Measurements from ENCODE around the gene RAD51B.
"Not testable (repeated sequence)": the region's sequence is repeated elsewhere in the genome, so short reads cannot be mapped to it uniquely, and the experiment has no call there.

Gene RAD51B

DNA sequence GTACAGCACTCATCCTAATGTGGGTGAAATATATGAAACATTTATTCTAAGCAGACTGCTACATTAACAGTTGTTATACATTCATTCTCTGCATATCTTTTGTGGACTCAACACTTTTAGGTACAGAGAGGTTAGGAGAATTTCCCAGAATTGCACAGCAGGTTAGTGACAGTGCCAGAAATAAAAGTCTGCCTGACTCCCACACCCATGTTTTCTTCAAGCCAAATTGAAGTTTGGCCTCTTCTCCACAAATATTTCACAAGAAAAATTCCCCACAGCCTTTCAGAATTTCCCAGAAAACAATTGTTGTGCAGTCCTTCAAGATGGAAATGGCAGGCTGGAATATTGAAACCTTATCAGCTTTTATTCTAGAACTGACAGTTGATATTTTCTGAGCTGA, 464.8 kb downstream of the RAD51B start:
- DNase-seq: no peak

DNA sequence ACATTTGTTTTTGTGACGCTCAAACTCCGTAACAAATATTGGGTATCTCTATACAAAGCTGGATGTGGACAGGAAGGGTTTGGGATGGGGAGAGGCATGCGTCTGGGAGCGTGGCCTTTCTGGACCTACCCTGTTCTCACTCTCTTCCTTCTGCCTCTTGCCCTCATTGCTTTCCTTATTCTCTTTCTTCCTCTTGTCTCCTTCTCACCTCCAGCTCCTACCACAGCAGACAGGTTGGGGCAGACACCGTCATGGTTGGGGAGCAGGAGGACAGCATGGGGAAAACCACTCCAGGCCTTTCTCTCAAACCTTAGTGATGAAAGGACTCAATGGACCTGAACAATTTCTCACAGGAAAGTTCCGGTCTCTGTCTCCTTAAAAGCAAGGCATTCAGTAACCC, 465.3 kb downstream of the RAD51B start:
- DNase-seq: no peak

DNA sequence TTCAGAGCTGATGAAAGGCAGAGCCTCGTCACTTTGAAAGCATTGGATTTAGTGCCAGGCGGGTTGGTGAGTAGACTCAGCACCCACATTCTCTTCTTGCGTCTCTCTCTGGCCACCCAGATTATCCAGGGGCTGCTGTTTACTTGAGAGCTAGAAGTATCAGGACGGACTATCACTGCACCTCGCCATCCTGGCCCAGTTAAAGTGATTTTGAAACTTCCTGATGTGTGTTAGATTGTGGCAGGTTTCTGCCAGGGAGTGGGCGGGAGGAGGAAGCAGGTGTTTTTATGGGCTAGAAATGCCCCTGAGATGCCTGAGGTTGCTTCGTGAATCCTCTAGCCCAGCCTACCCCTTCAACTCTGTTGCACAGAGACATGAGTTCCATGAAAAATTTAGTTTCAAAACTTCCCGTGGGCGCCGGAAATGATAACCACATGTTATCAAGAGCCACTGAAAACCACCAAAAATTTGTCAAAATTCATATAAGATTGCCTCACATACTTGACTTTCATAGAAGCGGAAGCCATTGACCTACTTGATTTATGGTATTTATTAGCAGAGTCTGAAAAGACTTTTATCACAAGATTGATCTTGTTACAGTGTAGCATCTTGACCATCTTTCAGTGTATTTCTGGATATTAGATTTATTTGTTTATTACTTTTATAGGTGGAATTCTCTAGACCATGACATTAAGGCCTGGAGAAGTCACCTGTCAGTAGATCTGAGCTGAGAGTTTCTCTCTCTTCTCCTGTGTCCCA, 466.0 kb downstream of the RAD51B start:
- DNase-seq: no peak

DNA sequence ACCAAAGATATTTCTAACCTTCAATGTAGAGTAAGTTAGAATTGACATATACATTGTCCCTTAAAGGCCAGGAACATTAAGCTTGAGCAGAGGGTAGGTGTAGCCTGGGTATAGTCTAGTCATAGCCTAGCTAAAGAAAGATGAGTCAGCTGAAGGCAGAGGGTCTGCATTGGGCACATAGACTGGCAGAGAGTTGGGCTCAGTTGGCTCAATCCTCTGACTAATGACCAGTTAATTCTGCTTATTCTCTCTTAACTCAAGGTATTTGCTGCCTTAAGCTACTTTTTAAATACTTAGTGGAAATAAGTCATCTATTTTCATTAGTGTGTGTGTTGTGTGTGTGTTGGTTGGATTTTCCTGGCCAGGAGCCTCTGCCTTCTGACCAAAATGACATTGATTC, 467.1 kb downstream of the RAD51B start:
- no peak for DNase-seq

DNA sequence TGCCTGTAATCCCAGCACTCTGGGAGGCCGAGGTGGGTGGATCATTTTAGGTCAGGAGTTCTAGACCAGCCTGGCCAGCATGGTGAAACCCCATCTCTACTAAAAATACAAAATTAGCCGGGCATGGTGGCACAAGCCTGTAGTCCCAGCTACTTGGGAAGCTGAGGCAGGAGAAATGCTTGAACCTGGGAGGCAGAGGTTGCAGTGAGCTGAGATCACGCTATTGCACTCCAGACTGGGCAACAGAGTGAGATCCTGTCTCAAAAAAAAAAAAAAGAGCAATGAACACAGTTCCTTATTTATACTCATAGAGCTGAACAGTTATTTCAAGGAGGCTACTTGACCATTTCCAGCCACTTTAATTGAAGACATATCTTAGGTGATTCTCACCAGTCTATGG, 469.9 kb downstream of the RAD51B start:
- DNase-seq: not testable (repeated sequence)

DNA sequence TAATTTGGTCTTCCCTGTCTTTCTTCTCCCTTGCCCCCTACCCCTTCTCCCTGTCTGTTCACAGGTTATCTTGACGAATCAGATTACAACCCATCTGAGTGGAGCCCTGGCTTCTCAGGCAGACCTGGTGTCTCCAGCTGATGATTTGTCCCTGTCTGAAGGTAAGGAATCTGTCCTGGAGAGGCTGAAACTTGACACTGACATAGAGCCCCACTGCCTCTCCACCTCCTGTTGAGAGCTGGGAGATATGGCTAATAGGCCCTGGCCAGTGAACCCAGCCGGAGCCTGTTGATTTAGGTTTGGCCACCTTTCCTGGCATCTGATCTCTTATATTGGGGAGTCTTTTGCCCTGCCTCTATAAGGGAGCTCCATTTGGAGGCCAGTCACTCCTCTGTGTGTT, 472.2 kb downstream of the RAD51B start:
- no peak for DNase-seq

DNA sequence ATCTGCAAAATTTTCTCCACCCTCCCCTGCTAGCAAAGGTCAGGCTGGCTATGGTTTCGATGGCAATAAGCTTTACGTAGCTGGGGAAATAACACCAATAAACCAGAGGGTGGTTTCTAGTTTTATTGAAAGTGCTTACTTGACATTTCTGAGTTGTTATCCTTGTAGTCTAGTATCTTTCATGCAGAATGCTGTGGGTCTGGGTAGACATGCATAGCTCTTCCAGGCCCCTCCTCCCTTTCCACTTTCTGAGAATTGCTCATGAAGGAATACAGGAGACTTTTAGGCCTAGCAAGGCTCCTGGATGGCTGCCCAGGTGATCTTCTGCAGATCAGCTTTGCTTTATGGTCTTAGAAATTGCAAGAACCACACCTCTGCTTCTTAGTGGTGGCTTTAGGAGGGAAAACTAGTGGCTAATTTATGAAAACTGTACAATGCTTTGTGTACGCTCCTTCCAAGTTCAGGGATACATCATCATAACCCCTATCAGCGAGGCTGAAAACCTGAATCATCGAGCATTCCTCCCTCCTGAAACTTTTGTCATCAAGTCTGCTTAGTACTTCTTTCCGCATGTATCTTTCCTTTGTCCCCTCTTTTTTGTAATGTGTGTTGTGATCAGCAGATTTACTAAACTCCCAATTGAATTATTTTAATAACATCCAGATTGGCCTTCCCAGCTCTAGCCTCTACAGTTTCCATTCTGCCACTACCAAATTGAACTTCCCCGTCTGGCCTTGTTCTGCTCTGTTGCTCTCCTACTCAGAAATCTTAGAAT, 473.0 kb downstream of the RAD51B start:
- DNase-seq: no peak

DNA sequence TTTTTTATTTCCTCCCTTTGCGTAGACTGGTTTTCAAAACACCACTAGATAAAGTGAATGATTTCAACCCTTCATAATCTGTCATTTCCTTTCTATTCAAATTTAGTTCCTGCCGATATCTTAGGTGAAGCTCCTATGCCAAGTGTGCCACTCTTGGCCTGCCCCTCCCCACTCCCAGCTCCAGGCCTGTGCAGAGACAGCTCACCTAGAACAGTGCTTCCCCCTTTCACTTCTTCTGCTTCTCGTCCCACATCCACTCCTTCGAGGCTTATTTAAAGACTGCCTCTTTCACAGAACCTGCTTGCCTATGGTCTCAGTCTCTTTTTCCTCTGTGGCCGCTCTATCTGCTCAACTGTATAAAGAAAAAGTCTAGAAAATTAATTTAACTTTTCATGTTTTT, 473.8 kb downstream of the RAD51B start:
- DNase-seq: no peak

DNA sequence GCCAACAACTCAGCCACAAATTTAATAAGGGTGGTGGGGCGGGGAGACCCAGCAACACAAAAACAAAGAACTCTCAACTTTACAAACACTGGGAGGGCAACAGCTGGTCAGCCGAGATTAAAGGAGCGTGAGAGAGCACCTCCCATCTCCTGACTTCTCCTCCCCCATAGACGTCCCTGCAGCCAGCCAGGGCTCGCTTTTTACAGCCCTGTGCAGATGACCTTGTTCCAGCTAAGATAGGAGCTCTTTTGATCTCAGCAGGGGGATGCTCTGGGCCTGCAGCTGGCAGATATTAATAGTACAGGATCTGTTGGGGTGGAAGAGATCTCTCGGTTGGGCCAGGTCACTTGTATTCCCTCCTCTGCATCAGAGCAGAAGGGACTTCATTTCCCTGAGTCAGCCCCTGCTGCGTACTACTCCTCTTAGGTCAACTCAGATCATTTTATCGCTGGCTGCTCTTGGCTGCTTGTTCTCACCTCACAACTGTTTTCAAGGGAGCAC, 475.8 kb downstream of the RAD51B start:
- peak; percentile 77 for DNase-seq

DNA sequence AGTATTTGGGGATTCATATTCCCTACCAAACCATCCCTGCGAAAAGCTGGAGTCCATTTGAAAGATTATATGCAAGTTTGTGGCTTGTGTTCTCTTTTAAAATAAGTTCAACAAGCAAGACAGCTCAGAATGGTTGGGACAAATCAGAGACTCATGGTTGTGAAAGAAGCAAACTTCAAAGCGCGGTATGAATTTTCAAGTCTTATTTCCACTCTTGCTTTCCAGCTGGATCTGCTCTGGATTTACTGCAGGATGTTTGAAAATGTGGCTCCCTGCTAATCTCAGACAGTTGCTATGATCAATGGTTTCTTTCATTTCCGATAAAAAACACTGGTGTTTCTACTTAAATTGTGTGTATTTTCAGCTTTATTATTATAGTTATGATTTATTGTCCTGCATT, 477.5 kb downstream of the RAD51B start:
- no peak for DNase-seq

DNA sequence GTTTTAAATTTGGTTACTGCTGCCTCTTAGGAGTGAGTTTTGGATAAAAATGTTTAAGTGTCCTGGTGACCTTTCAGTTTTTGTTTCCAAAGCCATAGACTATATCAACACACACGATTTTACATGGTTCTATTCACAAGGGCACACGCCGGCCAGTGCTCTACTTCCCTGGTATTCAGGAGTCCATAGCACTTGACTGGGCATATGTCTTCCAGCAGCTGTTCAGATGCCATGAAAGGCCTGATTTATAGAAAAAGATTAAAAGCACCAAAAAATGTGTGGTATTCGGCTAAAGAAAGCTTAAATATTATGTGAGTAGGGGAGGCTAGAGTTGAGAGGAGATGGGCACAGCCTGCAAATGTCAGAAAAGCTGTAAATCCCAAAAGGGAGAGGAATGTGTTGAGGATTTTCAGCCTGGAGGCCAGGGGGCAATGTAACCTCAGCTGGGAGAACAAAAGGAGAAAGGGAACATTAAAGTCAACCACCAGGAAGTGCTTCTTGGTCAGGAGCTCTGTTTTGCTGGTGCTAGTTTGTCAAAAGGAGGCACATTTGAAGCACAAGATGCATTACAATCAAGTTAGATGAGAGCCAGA, 478.4 kb downstream of the RAD51B start:
- no peak for DNase-seq

DNA sequence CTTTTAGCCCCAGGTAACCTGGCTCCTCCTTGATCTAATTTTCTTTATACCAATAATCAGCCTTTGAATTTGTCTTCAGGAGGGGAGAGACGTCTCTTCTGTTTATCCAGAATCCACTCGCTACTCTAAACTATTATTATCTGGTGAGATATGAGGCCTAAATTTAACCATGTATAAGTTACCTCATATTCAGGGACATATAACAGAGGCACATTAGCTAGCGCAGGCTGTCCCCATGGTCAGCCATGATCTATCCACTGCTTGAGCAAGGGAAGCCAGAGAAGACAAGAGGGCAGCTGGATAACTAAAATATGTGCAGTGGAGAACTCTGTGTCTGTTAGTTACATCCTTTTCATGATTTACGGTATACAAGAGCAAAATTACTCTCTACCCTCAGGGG, 481.0 kb downstream of the RAD51B start:
- DNase-seq: no peak

DNA sequence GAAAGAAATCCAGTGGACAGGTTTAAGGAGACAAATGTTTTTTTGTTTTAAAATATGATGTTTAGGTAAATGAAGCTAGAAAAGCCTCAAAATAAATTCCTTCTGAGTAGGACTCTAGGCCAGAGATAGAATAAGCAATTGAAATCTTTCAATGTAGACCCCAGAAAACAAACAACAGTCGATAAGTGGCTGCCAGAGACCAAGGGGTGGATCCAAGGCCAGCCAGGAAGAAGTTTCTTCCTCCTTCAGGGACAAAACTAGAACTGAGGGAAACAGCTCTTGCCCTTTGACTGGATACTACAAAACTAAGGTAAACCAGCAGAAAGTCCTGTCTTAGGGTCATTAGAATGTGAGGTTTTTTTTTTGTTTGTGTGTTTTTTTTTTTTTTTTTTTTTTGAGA, 481.6 kb downstream of the RAD51B start:
- no peak for DNase-seq

DNA sequence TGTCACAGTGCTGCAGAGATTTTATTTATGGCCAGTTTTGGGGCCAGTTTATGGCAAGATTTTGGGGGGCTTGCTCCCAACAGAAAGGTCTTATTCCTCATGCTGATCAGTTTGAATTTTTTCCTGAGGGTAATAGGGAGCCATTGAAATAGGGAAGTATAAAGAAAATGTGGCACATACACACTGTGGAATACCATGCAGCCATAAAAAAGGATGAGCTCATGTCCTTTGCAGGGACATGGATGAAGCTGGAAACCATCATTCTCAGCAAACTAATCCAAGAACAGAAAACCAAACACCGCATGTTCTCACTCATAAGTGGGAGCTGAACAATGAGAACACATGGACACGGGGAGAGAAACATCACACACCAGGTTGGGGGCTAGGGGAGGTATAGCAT, 483.4 kb downstream of the RAD51B start:
- DNase-seq: not testable (repeated sequence)

DNA sequence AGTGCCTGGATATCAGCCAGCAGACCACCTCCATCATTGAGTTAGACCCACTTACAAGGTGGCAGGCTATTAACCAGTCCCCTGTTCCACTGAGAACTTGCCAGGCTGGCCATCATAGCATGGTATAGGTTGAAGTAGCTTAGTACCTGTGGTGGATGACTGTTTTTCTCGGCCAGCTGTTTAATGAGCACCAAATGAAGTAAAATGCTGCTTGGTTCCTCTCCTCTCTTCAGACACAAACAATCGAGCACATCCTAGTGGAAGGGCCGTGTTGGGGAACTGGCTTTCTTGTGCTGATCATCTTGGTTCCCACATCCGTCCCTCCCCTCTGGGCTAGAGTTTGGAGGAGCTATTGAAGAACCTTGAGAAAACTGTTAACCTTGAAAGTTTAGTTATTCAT, 486.2 kb downstream of the RAD51B start:
- DNase-seq: no peak

DNA sequence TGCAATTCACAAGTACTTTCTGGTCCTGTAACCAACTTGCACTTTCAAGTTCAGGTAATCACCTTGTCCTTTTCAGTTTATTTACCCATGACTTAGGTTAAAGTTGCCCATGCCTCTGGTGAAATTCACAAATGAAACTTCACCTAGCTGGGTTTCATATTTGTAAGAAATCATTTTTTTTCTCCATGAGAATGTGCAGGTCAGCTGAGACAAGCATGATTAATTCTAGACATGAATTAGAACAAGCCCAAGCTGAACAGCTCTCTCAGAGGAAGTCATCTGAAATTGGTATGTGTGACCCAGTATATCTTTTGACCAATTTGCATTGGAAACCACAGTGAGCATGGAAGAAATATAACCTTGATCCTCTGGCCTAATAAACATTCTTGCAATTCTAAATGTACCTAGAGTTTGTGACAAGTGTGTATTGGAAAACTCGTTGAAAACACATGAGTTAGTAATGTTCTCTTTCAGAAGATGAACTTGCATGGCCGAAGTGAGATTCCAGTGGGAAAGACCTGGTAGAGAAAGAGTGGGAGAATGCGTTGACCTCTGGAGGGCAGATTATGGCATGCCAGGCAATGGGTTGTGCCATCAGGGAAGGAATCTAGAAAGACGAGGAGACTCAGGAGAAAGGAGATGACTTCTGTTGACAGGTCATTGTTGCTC, 486.8 kb downstream of the RAD51B start:
- no peak for DNase-seq

DNA sequence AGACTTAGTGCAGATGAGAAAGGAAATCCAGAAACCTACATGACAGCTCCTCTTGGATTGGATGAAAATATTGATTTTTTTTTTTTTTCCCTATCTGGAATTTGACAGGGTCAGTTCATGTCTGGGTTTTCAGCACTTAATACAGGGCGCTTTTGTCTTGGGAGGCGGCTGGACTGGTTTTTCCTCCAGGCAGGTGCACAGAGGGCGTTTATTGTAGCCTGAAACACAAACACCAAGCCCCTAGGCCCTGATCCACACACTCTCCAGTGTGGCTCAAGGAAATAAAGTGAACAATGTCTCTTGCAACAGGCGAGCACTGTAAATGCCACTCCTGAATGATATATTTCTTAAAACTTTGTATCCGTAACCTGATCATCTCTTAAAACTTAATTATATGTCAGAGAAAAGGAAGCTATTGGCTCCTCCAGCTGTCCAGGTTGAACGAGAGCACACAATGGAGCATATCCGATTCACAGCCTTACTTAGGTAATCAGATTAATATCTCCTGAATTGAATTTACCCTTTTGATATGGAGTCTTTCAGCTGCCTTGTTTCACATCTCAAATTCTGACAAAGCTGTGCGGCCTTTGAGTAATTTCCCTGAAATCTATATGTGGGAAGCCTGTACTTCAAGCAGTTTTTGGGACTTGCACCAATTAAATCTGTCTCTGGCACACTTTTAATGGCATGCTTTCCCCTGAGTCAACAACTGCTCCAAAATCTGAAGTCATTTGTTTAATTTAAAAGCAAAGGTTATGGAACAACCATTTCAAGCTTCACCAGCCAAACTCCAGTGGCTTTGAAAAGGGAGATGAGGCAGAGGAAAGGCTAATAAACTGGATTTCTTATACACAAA, 487.6 kb downstream of the RAD51B start:
- DNase-seq: no peak

DNA sequence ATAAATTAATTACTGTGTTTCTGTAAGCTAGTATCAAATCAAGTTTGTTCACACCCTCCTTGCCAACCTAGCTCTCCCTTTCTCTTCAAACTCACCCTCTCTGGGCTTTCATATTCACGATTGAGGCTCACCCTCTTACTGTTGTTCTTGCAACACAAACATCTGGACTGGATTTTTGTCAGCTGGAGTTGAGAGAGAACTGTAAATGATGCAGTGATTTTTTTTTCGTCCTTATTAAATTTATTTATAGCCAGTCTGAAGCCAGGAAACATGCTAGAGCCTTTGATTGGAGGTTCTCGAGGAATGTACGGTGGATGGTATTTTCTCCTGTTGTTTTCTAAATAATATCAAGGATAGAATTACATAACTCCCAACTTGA, 488.2 kb downstream of the RAD51B start:
- no peak for DNase-seq

DNA sequence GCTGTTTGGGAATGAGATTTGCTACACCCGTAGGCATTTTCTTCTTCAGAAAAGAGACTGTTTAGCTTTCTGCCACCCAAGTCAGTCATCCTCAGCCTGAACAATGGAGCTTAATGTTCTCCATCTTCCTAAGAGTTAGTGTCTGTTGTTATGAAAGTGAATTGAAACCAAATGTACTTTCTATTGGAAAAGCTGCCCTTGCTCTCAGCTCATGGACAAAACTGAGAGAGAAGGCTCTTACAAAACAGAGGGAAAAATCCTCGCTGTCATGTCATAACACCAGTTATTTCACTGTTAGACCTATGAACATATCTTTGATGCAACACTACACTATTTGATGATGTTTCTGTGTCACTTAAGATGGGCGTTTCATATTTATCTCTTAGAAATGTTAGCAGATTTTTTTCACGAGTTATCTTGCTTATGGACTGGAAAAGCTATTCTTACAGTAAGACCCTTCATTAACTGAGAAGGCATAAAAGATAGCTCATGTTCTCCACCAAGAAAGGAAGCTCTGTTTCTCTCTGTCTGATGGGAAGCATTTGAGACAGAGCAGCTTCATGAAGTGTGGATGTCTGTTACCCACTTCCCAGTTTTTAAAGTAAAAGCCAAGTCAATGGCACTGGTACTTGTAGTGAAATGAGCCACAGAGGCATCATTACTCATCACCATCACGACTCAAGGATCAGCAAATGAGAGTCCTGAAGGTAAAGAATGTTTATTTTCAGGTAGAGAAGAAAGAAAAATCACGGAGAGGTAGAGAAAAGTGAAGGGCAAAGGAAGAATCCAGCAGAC, 489.3 kb downstream of the RAD51B start:
- no peak for DNase-seq

DNA sequence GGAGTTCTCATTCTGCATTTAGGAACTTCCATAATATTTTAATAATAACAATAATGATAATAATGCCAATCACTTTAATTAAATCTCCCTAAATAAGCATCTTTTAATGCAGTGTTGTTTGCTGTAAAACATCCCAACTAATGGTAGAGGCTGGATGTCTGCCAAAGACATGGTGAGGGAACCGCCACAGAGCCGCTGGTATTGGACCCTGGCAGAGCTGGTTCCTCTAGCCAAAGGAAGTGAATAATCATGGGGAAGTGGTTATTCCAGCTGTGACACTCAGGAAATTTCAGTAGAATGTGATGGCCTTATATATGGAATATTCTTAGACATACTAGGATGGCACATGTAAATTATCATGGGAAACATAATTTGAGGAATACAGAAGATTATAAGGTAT, 490.0 kb downstream of the RAD51B start:
- no peak for DNase-seq

DNA sequence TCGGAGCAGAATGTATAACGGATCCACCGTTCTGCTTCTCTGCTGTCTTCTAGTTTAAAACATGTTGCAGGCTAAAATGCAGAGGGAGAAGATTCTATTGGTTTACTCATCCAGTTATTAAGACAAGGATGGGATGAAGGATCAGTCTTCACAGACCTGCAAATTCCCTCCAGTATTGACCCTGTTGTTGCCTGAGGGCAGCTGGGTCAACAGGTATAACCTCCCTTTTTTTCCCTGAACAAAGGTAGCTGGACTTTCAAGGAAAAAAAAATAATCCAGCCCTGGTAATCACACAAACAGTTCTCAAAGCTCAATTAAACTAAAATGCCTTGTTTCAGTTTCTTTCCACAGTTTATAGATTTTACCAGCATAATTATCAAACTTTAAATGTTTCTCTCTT, 492.7 kb downstream of the RAD51B start:
- DNase-seq: no peak
